ENCODE results near the gene RFT1. TPM values are rescaled to one million over a fixed set of nuclear protein-coding genes. Genes with fewer than 3 reads are reported as not detected.
A peak's percentile ranks its signal among the peaks of the same experiment; 100 is the strongest.

Gene RFT1, protein sequence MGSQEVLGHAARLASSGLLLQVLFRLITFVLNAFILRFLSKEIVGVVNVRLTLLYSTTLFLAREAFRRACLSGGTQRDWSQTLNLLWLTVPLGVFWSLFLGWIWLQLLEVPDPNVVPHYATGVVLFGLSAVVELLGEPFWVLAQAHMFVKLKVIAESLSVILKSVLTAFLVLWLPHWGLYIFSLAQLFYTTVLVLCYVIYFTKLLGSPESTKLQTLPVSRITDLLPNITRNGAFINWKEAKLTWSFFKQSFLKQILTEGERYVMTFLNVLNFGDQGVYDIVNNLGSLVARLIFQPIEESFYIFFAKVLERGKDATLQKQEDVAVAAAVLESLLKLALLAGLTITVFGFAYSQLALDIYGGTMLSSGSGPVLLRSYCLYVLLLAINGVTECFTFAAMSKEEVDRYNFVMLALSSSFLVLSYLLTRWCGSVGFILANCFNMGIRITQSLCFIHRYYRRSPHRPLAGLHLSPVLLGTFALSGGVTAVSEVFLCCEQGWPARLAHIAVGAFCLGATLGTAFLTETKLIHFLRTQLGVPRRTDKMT
- 12.8 and 15.1 TPM in 2 replicates for total RNA-seq (2014; rRNA removed; shearing (Covaris generic))

- DNase-seq (ENCODE audit: low read depth), result peak; percentile 92
Measured at GRCh38 chr3:53130179-53131061, at the start of gene RFT1. Gene RFT1 (minus strand): TSS chr3:53130435. CDS start chr3:53130400, 35 bp downstream.

- DNase-seq (ENCODE audit: low read depth), result no peak
Measured at GRCh38 chr3:53179580-53179979, 49.3 kb upstream of the RFT1 start.

GRCh38 chr3:53178246-53178645, 48.0 kb upstream of the RFT1 start:
- no peak for DNase-seq (ENCODE audit: low read depth)

GRCh38 chr3:53175613-53176540, 45.6 kb upstream of the RFT1 start:
- DNase-seq (ENCODE audit: low read depth), result no peak

DNA sequence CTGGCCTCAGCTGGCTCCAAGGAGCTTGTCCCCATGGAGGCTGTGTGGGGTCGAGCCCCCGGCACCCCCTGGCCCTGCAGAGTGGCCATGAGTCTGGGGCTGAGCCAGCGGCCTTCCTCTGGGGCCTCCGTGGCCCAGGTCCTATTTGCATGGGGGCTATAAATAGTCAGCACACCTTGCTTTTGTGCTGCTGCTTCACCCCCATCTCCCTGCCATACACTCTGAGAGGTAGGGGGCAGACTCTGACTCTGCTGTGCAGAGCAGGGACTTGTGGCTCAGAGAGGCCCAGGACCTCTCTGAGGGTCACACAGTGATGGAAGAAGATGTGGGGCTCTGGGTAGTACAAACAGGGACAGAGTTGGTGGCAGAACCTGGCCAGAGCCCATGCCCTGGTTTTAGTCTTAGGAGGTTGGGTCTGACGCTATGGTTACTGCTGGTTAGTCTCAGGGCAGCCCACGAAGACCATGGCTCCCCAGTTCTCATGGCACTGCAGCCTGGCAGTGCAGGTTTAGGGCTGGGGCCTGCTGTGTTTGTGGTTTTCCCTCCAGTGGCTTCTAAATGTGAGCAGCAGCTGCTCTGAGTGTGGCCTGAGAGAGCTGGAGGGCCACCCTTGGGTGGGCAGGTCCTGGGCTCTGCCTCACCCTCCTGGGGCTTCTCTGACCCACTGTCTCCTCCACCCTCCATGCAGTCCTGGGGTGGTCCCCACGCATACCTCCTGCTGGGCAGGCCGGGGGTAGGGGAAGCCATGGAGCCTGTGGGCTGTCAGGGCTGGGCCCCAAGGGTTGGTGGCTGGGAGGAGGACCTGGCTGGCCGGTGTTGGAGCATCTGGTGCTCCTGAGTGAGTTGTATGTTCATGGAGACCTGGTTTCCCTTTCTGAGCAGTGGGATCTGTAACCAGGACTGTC, 44.4 kb upstream of the RFT1 start:
- no peak for DNase-seq (ENCODE audit: low read depth)

DNA sequence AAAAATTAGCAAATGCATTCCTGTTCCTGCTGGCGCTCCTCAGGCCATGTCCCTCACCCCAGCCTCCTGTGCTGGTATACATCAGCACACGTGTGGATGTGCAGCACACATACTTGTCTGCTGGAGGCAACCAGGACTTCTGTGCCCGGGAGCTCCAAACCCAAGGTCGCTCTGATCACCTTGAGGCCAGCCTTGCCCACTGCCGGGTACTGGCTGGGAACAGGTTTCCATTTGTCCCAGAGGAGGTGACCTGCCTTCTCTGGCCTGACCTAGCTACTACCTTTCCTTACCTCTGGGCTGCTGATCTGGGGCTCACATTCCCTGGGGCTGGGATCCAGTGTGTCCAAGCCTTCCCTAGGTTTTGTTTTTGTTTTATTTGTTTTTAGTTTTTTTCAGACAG, 42.9 kb upstream of the RFT1 start:
- no peak for DNase-seq (ENCODE audit: low read depth)

- no peak for DNase-seq (ENCODE audit: low read depth)
Measured at GRCh38 chr3:53171827-53172505, 41.7 kb upstream of the RFT1 start.

GRCh38 chr3:53171064-53171418, 40.8 kb upstream of the RFT1 start:
- DNase-seq (ENCODE audit: low read depth), result no peak

DNA sequence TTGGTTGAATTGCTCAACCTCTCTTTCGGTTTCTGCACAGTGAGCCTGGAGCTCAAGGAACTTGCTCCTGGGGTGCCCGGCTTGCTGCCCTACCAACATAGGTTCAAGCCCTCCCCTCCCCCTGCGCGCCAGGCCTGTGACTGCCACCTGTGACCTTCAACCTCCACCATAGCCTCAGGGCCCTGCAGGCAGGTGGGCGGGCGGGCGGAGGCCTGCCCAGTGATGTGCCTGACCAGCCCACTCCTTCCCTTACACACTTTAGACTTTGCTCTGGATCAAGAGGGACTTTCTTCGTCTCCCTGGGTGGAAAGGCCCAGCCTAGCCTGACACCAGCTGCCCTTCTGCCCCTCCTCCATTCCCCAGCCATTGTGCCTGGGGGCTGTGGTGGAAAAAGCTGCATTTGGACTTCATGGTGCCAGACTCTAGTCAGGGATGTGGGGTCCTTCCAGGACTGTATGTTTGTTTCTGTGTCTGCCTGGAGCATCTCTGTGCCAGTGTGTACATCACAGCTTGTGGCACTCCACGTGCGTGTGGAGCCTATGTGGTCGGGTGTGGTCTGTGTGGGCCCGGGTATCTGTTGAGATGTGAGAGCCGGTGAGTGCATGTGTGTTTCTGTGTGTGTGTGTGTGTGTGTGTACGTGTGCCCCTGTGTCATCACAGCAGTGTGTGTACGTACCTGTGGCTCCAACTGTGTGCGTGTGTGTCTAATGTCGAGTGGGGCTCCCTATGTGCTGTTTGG, 40.3 kb upstream of the RFT1 start:
- DNase-seq (ENCODE audit: low read depth), result no peak

DNA sequence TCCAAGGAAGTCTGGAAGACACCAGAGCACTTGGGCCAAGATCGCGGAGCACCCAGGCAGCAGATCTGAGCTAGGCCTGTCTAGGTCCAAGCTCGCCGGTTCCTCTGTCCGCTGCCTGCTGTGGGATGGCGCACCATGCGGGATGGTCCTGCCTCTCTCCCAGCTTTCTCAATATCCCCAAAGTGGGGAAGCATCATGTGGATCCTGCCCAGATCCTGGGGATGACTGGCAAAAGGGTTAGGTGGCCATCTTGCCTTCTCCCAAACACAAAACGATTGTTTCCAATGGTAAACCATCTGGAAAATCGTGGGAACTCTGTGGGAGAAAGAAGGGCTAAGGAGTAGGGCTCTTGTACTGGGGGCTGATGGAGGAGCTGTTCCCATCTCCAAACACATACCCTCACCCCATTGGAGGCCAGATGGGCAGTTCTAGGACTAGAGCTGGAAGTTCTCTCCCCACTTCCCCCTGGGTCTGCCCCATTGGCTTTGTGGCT, 39.6 kb upstream of the RFT1 start:
- DNase-seq (ENCODE audit: low read depth), result no peak

- DNase-seq (ENCODE audit: low read depth), result peak; percentile 32
Measured at GRCh38 chr3:53169045-53169831, 39.0 kb upstream of the RFT1 start.

DNA sequence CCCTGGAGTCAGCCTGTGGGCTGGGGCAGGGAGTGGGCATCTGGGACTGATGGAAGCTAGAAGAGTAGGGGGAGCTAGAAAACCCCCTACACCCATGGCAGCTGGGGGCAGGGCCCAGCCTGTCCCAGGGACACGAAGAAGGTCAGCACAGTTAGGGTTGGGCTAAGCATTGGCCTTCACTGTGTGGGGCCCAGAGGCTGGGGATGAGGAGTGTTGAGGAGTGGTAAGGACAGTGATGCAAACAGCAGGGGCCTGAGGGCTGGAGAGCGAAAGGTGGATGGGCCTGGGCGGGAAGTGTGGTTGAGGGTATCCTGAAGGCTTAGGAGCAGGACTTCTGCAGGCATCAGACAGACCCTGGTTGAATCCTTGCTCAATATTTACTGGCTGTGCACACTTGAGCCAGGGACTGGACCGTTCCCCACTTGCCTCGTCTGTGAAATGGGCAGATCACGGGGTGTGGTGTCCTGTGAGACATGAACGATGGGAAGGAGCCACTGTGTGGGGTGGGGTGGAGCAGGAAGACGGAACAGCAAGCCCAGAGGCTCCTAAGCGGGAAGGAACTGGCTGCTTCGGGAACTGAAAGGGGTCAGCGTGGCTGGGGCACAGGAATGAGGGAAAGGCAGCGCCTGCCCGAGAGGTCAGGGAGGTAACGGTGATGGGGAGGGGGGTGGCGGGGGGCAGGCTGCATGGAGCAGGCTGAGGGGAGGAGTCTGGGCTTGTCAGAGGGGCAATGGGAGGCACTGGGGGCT, 38.1 kb upstream of the RFT1 start:
- DNase-seq (ENCODE audit: low read depth), result no peak

DNA sequence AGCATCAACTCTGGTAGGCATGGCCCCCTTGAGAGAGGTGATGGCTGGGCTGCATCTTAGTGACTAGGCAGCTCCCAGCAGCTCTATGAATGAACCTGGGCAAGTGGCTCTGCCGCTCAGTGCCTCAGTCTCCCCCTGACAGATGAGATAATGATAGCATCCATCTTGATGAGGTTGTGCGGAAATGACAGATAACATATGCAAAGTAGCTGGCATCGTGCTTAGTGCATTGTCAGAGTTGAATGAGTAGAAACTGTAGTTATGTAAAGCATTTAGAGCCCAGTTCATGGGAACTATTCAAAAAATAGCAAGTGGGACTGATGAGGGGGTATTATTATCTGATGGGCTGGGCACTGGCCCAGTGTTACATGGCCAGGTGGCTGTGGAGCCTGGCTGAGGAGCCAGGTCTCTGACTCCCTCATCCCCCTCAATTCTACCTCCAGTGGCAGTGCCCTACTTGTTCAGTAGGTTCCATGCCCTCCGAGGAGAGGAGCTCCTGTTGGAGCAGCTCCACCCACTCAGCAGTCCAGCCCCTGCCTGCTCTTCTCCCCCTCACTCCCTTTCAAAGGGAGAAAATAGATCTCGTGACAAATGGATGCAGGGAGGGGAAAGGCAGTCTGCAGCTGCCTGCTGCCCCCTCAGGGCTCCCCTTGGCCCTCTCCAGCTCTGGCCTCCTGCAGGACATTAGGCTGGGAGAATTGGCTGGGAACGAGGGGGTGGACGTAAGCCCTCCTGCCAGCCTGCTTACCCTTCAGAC, 37.4 kb upstream of the RFT1 start:
- DNase-seq (ENCODE audit: low read depth), result no peak

- DNase-seq (ENCODE audit: low read depth), result peak; percentile 76
Measured at GRCh38 chr3:53166781-53167291, 36.6 kb upstream of the RFT1 start.

GRCh38 chr3:53166206-53166605, 36.0 kb upstream of the RFT1 start:
- no peak for DNase-seq (ENCODE audit: low read depth)

GRCh38 chr3:53164911-53165310, 34.7 kb upstream of the RFT1 start:
- DNase-seq (ENCODE audit: low read depth), result no peak

Measured in M059J (cell line).